ENCODE data around the gene BOLA2B. TPM values are rescaled to one million over a fixed set of nuclear protein-coding genes. Genes with fewer than 3 reads are reported as not detected.
"Not testable (repeated sequence)": the region's sequence is repeated elsewhere in the genome, so short reads cannot be mapped to it uniquely, and the experiment has no call there.

The BOLA2B gene
- 10 to 100 TPM; 25.8 to 48.3 (median 30.7) TPM for polyA plus RNA-seq (ENCODE audit: insufficient read length in 4 of 4)

DNA sequence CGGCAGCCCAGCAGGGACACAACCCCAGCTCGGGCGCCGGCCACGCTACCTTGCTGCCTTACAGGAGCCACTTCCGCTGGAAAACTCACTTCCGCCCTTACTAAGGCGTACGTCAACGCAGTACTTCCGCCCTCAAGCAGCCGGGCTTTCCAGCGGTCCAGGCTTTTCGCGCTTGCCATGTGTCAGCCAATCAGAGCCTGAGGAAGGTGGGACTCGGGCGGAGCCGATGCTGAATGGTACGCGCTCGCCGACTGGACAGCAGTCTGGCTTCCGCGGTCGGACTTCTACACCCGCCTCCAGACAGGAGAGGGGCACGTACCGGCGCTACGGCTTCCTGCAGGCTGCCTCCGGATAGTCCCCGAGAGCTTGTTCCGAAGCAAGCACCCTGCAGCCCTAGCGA, at the start of gene BOLA2B, which contains the start of gene SLX1A:
Gene BOLA2B, minus strand, starts transcription at position 52 of the 400 bp plus-strand sequence. CDS start 71 bp downstream, outside the sequence.
Gene SLX1A, plus strand, starts transcription at position 261 of the 400 bp plus-strand sequence. CDS start 210 bp downstream, outside the sequence.
- DNase-seq (ENCODE audit: low read depth in 4 of 4, low spot score in 2 of 4), result not testable (repeated sequence)

DNA sequence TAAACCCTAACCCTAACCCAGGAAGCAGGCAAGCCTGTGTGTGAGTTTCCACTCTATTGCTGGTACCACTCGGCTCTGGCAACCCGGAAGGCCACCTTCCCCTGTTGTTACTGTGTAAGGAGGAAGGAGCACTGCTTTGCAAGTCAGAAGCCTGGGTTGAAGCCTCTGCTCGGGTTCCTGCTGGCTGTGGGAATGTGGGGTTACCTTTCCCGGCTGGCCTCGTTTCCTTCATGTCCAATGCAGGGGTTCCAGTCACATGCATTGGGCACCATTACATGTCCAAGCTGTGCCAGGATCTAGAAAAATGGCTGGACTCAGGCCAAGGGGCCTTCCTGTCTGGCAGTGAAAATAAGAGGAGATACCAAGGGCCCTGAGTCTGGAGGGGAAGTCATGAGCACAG, 23.6 kb upstream of the BOLA2B start:
- DNase-seq (ENCODE audit: low read depth in 4 of 4, low spot score in 2 of 4), result not testable (repeated sequence)

DNA sequence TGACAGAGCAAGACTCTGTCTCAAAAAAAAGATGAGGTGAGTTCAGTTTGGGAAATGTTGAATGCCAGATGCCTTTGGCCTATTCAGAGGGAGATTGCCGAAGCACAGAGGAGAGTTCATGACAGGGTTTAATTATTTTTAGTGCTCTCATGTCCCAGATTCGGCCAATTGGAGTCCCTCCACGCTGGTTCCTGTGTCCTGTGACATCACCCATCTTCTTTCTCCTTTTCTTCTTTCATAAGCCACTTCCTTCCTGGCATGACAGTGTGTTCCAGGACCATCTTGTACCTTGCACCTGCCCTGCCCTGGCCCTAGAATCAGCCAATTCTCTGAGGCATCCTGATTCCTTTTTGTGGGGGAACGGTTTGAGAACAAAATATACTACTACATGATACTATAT, 17.9 kb upstream of the BOLA2B start:
- not testable (repeated sequence) for DNase-seq (ENCODE audit: low read depth in 4 of 4, low spot score in 2 of 4)

DNA sequence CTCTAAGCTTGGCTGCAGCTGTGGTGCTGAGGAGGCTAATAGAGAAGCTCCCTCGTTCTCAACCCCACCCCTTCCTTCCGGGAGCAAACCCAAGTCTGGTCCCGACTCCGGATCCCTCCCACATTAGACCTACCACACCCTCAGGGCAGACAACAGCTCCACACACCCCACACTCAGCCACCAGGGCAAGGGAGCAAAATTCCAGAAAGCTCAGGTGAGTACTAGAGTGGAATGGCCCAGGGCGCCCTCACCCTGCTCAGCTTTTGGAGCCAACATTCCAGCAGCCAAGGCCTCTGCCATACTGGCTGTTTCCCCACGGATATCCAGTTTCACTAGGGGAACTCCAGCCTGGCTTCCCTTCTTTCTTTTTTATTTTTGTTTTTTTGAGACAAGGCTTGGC, 15.6 kb upstream of the BOLA2B start:
- DNase-seq (ENCODE audit: low read depth in 4 of 4, low spot score in 2 of 4), result not testable (repeated sequence)

DNA sequence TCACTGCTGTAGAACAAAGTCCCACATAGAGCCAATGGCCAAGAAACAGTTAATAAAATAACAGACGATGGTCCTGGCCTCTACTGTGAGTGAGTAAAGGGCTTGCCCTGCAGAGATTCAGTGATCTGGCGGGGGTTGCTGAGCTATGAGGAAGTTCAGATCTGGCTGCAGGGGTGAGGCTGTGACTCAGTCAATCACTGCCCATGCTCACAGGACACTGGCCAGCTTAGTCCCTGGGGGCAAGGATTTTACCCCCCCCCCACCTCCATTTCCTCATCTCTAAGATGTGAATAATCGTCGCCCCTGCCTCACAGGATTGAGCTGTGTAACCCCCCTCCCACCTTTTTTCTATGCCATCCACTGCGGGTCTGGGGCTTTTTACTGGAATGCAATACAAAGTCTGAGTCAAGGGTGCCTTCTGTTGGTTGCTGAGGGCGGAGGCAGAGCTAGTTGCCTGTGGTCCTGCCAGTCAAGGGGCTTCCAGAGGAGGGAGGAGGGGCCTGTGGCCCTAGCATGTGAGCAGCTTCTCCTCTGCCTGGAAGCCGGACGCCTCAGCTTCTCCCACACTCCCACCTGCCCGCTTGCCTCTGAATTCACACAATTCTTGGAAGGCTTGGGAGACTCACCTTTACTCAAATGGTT, 13.7 kb upstream of the BOLA2B start:
- DNase-seq (ENCODE audit: low read depth in 4 of 4, low spot score in 2 of 4), result not testable (repeated sequence)

DNA sequence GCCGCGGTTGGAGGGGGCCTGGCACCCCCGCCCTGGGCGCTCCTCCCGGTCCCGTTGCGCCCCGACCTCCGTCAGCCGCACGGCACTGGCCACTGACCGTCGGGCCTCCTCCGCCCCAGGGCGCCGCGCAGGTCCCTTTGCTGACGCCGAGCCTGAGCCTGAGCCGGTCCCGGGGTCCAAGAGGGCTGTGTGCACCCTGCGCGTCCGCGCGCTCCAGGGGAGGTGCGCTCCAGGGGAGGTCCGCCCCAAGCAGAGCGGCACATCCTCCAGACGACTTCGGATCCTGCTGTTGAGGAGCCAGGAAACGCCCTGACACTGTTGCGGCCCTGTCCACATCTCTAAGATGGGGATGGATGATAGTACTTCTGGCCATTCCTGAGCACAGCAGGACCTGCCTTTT, 12.8 kb upstream of the BOLA2B start:
- DNase-seq (ENCODE audit: low read depth in 4 of 4, low spot score in 2 of 4), result not testable (repeated sequence)

DNA sequence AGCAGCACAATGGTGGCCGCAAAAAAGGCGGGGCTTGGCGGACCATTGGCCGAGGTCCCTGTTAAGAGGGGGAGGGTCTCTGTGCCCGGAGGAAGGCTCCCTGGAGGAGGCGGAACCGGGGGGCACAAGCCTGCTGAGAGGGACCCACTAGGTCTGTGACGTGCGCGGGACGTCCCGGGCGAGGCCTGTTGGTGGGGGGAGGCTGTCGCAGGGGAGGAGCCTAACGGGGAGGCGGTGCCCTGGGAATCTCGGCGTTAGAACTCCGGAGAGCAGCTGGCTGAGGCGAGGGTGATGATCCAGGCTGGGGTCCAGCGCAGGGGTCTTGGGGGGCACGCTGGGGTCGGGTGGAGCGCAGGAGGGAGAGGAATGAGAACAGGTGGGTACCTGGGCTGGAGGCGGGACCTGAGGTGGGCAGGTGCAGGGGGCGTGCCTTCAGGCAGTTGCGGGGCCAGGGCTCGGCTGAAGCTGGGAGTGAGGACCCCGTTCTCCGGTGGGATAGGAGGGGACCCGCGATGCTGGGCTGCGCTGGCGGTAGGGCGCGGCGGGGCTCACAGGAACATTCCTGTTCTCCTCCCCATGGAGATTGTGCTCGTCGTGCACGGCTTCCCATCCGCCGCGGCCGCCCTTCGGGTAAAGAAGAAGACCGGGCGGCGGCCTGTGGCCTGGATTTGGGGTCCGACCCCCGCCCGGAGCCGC, 12.2 kb upstream of the BOLA2B start:
- DNase-seq (ENCODE audit: low read depth in 4 of 4, low spot score in 2 of 4), result not testable (repeated sequence)

DNA sequence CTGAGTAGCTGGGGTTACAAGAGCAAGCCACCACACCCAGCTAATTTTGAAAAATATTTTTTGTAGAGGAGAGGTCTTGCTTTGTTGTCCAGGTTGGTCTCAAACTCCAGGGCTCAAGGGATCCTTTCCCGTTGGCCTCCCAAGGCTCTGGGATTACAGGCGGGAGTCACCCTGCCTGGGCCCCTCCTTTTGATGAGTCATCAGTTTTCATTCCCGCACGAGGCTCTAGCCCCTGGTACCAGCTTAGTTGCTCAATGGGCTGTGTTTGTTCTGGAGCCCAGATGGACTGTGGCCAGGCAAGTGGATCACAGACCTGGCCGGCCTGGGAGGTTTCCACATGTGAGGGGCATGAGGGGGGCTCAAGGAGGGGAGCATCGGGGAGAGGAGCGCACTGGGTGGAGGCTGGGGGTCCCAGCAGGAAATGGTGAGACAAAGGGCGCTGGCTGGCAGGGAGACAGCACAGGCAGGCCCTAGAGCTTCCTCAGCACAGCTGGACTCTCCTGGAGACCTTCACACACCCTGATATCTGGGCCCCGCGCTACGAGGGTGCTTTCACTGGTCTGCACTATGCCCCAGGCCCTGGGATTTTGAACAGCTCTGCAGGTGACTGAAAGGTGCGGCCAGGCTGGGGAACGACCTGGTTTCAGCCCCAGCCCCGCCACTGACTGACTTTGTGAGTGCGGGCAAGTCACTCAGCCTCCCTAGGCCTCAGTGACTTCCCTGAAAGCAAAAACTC, 6.3 kb upstream of the BOLA2B start:
- DNase-seq (ENCODE audit: low read depth in 4 of 4, low spot score in 2 of 4), result not testable (repeated sequence)

DNA sequence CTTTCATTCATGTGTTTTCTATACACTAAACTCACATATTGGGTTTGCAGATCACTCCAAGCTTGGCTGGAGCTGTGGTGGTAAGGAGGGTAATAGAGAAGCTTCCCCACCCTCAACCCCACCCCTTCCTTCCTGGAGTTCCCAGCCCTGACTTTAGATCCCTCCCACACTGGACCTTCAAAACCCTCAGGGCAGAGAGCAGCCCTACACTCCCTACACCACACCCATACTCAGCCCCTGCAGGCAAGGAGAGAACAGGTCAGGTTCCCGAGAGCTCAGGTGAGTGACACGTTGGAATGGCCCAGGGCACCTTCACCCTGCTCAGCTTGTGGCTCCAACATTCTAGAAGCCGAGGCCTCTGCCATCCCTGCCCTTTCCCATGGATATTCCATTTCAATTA, 5.6 kb upstream of the BOLA2B start, which contains the start of gene SULT1A3:
Gene SULT1A3, plus strand, starts transcription at position 207 of the 400 bp plus-strand sequence. CDS start 1,474 bp downstream, outside the sequence.
- DNase-seq (ENCODE audit: low read depth in 4 of 4, low spot score in 2 of 4), result not testable (repeated sequence)

DNA sequence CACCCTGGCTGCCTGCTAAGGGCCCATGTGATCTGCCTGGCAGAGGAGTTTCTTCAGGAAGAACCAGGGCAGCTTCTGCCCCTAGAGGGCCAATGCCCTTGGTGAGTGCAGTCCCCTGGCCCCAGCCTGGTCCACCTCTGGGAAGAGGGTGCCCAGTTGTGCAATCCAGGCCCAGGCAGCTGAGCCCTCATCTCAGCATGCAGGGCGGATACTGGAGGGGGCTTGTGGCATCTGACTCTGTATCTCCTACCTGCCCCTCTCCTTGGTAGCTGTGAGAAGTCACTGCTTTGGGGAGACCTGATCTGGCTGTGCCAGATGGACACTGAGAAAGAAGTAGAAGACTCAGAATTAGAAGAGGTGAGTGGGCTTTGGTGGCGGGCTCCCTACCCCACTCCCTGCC, 3.5 kb upstream of the BOLA2B start:
- DNase-seq (ENCODE audit: low read depth in 4 of 4, low spot score in 2 of 4), result not testable (repeated sequence)

DNA sequence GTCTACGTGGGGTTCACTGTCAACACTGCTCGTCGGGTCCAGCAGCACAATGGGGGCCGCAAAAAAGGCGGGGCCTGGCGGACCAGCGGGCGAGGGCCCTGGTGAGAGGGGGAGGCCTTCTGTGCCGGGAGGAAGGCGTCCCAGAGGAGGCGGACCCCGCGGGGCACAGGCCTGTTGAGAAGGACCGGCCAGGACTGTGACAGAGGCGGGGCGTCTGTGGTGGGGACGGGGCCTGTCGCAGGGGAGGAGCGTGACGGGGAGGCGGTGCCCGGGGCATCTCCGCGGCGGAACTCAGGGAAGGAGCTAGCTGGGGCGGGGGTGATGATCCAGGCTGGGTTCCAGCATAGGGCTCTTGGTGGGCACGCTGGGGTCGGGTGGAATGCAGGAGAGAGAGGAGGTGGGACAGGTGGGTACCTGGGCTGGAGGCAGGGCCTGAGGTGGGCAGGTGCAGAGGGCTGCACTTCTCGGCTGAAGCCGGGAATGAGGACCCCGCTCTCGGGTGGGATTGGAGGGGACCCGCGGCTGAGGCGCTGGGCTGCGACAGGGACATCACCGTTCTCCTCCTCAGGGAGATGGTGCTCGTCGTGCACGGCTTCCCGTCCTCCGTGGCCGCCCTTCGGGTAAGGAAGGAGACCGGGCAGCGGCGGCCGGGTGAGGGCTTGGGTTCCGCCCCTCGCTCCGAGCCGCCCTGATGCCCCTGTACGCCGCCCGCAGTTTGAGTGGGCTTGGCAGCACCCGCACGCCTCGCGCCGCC, 883 bp upstream of the BOLA2B start:
- not testable (repeated sequence) for DNase-seq (ENCODE audit: low read depth in 4 of 4, low spot score in 2 of 4)

DNA sequence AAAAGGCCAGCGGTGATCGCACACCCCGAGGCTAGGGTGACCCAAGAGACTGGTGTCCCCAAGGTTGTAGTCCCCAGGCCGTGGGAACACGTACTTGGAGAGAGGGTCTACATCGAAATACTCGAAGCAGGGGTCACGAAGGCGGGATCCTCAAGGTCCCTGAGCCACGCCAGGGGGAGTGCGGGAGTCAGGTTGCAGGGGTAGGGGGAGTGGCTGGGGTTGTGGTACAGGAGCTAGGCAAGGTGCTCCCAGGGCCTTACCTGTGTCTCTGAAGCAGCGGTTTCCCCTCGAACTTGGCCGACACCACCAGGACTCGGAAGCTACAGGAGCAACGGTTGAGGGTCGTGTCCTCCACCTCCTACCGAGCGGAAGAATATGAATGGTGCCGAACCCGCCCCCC, 368 bp downstream of the BOLA2B start:
- DNase-seq (ENCODE audit: low read depth in 4 of 4, low spot score in 2 of 4), result not testable (repeated sequence)

DNA sequence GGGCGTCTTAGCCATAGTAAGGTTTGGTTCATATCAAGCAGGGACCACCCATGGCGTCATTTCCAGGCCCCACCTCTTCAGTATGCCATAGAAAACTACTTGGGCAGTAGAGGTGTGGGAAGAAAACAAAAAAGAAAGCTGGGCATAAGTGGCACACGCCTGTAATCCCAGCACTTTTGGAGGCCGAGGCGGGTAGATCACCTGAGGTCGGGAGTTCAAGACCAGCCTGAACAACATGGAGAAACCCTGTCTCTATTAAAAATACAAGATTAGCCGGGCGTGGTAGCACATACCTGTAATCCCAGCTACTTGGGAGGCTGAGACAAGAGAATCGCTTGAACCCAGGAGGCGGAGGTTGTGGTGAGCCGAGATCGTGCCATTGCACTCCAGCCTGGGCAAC, 2.3 kb downstream of the BOLA2B start:
- DNase-seq (ENCODE audit: low read depth in 4 of 4, low spot score in 2 of 4), result not testable (repeated sequence)

DNA sequence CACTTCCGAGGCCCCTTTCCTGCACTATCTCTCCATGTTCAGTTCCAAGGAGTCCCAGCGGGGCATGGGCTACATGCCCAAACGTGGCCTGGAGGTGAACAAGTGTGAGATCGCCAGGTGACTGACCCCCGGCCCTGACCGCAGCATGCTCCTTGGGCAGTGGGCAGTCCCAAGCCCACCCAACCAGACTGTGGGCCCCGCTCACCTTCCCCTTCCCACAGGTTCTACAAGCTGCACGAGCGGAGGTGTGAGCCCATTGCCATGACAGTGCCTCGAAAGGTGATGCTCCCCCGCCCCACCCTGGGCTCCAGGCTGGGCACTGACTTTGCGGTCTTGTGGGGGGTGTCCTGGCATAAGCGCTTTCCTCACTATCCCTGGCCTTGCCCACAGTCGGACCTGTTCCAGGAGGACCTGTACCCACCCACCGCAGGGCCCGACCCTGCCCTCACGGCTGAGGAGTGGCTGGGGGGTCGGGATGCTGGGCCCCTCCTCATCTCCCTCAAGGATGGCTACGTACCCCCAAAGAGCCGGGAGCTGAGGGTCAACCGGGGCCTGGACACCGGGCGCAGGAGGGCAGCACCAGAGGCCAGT, 5.4 kb downstream of the BOLA2B start:
- no peak for DNase-seq (ENCODE audit: low read depth in 4 of 4, low spot score in 2 of 4)

DNA sequence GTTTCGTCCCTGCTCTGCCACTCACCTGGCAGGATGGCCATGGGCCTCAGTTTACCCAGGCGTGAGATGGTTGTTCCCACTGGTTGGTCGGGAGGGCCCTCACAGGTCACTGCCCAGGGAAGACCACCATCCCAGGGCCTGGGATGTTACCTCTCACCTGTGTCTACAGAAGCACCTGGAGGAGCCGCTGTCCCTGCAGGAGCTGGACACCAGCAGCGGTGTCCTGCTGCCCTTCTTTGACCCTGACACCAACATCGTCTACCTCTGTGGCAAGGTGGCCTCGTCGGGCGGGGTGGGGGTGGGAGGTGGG, 6.0 kb downstream of the BOLA2B start:
- DNase-seq (ENCODE audit: low read depth in 4 of 4, low spot score in 2 of 4), result no peak

DNA sequence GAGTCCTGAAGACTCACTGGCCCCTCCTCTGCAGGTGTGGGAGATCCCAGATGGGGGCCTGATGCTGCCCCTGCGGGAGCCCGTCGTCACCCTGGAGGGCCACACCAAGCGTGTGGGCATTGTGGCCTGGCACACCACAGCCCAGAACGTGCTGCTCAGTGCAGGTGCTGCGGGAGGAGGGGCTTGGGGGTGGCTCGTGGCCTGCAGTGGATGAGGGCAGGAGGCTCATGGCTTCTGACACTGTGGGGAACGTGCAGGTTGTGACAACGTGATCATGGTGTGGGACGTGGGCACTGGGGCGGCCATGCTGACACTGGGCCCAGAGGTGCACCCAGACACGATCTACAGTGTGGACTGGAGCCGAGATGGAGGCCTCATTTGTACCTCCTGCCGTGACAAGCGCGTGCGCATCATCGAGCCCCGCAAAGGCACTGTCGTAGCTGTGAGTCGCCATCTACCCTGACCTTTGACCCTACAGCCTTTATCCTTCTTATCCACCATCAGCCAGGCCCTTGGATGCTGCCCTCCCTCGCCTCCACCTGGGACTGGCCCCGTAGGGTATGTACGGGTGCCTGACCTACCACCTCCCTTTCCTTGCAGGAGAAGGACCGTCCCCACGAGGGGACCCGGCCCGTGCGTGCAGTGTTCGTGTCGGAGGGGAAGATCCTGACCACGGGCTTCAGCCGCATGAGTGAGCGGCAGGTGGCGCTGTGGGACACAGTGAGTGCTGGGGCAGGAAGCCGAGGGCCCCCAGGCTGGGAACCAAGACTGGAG, 6.5 kb downstream of the BOLA2B start:
- no peak for DNase-seq (ENCODE audit: low read depth in 4 of 4, low spot score in 2 of 4)

DNA sequence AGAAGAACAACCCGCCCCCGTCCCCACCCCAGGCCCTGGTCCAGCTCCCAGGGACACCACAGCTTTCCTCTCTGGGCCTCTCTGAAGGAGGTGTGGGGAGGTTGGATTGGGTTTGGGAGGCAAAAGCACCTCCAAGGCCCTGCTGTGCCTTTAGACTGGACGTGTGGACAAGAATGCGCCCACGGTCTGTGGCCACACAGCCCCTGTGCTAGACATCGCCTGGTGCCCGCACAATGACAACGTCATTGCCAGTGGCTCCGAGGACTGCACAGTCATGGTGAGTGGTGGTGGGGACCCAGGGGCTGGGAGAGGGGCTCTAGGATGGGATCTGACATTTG, 7.1 kb downstream of the BOLA2B start:
- DNase-seq (ENCODE audit: low read depth in 4 of 4, low spot score in 2 of 4), result no peak

DNA sequence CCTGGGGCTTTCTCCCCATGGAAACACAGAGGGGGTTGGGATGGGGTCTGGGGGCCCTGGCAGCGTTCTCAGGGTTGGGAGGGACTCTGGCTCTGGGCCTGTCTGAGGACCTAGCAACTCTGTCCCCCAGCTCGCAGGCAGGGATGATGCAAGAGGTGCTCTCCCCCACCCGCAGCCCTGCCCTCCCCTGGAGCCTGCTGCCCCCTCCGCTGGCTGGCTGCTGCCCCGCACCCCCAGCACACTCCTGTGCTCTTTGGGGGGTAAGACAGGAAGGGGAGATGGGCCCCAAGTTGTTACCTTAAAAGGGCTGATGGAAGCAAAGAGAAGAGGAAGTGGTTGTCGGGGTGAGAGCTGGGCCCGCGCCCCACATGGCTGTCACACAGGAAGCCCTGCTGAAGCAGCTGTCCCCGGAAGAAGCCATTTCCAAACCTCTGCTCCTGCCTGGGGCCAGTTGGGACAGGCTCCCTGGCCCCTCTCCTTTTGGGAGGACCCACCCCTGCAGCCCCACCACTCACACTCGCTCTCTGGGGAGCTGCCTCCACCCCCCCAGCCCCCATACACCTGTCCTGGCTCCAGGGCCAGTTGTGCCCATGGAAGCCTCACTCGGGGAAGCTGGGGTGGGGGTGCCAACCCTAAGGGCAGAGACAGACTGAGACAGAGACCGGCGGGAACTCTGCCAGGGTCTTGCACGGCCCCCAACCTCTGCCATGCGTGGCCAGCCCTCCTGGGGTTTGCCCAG, 7.6 kb downstream of the BOLA2B start:
- no peak for DNase-seq (ENCODE audit: low read depth in 4 of 4, low spot score in 2 of 4)

All from left renal cortex interstitium (tissue), 4 donors.